GM21360 (cell line): ENCODE measurements around the gene SVEP1.

ENCODE experiments used
- ATAC-seq: cut with Tn5 transposase; IDR thresholded peaks from one replicate; pipeline ENCODE4 v1.9.1; 2021; ENCODE audit warnings: mild to moderate bottlenecking, moderate library complexity; ENCODE audit not compliant: unreplicated experiment

SVEP1 gene

DNA sequence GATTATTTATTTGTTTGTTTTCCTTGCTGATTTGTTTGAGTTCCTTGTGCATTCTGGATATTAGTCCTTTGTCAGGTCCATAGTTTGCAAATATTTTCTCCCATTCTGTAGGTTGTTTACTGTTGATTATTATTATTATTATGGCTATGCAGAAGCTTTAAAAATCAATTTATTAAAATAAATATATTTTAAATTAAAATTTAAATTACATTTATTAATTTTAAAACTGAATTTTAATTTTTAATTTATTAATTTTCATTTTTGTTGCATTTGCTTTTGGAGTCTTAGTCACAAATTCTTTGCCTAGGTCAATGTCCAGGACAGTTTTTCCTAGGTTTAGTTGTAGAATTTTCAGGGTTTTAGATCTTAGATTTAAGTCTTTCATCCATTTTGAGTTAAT lies 50.9 kb downstream of the SVEP1 start:
- ATAC-seq = no peak

DNA sequence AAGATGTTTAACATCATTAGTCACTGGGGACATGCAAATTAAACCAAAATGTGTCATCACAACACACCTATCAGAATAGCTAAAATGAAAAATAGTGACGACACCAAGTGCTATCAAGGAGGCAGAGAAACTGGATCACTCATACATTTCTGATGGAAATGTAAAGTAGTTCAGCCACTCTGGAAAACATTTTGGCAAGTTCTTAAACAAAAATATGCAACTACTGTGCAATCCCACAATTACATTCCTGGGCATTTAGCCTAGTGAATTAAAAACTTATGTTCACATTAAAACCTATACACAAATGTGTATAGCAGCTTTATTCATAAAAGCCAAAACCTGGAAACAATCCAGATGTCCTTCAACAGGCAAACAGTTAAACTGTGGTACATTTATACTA lies 53.1 kb downstream of the SVEP1 start:
- ATAC-seq = no peak

DNA sequence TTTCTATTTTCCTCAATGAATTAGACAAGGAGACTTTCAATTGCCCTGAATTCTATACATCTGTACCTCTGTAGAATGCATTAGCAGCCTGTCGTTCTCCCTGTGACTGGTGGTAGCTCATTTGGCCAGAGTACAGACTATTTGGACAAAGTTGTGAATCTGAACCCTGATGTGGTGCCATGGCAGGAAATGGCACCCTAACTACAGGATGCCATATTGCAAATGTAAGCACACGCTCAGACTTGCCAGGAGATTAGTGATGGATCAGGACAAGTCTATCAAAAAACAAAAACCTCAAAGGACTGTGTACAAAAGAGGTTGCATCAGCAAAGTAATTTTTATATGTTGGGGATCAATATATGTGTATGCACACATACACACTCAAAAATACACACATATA lies 58.3 kb downstream of the SVEP1 start:
- ATAC-seq = no peak

DNA sequence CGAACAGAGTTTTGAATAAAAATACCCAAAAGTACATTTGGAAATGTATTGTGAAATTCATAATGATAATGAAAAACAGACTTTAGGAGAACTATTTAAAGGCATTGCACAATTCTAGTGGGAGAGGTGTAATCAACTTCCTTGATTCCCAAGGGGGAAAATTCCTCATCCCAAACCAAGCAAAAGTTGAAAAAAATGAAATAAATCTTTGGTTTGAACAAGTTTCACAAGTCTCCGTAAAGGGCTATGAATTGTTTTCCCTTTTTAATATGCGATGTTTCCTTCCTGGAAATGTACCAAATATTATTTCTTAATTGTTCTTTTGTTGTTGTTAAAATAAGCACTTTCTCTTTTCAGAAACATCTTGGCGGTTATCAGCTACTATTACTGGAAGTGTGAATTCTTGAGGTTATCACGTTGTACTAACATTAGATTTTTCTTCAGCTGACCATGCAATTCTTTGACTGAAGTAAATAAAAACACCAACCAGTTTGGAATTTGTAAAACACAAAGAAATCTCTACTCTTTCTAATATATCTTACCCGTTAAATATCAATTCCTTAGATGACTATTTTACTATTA lies 59.3 kb downstream of the SVEP1 start:
- no peak for ATAC-seq

DNA sequence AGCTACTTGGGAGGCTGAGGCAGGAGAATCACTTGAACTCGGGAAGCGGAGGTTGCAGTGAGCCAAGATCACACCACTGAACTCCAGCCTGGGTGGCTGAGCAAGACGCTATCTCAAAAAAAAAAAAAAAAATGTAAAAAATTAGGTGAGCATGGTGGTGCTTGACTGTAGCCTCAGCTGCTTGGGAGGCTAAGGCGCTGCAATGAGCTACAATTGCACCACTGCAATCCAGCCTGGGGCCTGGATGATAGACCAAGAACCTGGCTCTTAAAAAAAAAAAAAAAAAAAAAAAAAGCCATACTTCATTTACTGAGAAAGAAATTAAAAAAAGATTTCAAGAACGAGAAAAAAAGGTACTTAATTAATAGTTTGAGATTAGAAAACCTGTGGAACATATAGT lies 62.1 kb downstream of the SVEP1 start:
- no peak for ATAC-seq

DNA sequence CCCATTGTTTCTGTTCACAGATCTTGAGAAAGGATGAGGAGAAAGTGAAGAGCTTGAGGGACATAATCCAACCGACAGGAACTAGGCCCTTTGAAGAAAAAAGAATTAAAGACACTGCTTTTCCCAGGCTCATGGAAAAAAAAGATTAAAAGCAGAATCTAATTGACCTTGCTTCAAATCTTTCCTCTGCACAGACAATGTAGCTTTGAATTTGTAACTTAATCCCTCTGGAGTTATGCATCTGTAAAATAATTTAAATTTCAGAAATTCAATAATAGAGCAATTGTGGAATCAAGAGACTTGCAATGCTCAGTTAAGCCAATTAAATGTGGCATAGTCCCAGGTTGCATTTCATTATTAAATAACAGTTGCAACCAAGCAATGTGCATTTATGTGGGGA lies 64.6 kb downstream of the SVEP1 start:
- ATAC-seq = no peak

DNA sequence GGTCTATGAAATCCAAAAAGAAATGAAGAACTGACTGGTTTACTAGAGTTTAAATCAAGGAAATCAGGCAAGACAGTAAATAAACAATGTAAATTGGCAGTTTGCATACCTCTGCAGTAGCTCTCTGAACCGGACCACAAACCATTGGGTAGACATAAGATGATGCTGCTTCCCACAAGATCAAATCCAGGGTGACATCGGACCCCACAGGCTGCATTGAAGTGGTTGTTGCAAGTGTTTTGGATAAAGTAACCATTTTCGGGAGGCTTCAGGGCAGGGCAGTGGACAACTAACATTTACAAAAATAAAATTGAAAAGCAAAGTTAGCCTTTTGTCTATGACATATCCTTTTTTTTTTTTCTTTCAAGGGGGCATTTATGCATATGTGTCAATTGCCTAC lies 66.7 kb downstream of the SVEP1 start:
- no peak for ATAC-seq

DNA sequence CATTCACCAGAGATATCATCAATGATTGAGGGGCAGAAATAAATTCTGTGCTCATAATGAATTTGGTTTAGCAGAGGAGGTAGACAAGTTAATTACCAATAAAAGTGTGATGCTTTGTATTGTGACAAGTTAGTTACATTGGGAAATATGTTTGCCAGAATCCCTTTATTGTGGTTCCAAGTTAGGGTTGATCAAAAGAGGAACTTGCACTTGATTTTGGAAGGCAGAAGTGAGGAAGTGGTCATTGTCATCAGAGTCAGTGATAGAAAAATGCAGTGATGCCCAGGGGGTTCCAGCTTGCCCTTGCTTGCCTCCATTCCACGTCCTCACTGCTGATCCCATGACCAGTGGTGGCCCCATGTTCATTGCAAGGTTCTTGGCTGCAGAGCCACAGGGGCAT lies 69.7 kb downstream of the SVEP1 start:
- ATAC-seq = no peak

DNA sequence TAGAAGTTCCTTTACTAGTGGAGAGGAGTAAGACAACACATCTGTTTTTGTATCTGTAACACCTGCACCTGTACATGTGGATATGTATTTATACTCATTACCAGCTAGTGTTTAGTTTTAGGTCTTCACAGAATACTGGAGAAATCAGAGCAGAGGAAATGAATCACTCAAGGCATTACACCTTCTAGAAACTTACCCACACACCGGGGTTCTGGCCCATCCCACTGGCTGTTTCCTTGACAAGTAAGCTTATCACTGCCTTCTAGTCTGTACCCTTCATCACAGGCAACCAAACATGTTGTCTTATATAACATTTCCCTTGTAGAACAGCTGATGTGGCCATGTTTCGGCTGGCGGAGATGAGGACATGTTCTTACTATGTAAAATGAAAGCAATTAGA lies 76.7 kb downstream of the SVEP1 start:
- ATAC-seq = no peak

DNA sequence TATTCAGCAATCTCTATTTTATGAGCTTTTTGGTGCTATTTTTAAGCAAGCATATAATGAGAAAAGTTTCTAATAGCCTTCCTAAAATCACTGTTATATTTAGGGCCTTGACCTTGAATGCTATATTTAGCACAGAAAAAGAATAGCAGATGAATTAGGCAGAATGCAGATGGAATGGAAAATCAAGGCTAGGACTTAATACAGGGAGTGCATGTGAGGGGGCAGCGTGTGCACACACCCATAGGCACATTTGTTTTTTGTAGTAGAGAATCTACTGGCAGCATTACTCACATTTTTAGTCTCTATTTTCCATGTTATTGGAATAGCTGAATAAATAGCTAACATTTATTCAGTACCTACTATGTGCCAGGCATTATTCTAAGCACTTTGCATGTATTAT lies 79.9 kb downstream of the SVEP1 start:
- no peak for ATAC-seq

DNA sequence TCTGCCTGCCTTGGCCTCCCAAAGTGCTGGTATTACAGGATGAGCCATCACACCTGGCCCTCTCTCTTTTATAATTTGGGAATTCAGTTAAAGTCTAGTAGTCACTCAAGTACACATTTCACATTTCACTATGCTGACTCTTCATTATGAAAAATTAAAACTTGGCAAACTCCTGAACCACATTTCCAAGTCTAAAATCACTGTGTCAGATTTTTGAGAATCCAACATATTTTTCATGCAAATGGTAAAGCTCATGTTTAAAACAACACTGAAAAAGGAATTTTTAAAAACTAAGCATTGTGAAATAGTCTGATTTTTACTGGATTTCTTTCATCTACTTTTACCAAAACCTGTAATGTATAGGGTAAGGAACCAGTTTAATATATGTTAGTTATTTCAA lies 92.3 kb downstream of the SVEP1 start:
- no peak for ATAC-seq

DNA sequence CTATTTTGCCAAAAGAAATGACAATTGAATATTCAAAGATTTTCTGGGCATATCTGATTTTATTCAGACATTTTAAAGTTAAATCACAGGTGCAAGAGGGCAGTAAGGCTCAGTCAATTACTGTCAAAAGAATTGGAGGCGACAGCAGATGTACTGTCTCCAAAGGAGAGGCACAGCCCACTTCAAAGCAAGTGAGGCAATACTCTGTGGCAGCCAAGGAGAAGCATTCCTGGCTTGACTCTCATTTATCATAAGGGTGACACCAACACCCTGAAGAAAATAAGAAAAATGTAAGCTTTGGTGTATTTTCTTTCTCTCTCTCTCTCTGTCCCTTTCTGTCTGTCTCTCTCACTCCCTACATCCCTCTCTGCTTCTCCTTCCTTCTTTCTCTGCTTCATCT lies 93.3 kb downstream of the SVEP1 start:
- no peak for ATAC-seq

DNA sequence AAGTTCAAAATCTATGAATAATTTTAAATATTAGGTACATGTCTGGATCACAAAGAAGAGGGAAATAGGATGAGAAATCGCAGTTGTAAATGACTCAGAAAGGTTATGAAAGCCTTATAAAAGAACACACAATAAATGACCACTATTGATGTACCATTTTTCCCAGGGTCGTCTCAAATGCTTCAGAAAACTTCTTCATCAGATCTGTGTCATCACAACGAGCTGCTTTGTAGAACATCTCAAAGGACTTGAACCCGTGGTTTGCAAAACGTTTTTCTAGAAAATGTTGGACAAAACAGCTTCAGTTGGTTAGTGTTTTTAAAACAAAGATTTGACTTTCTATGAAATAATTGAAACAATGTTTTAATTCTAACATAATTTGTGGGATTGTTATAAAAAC lies 100.1 kb downstream of the SVEP1 start:
- no peak for ATAC-seq

DNA sequence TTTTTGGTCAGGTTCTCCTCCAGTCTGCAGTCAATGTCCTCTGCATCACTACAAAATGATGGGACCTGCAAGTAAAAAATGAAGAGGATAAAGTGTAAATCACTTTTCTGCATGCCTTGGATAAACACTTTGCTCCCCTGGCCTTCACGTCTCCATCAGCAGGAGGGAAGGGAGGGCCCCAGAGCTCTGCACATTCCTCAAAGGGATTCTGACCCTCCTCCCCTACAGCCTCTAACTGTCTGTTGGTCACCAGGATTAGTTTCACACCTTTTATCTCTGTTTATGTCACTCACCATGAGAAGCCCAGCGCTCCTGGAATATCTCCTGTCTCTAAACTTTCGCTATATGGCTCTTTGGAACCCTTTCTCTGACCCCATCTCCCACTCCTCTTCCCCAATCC lies 103.3 kb downstream of the SVEP1 start:
- no peak for ATAC-seq

DNA sequence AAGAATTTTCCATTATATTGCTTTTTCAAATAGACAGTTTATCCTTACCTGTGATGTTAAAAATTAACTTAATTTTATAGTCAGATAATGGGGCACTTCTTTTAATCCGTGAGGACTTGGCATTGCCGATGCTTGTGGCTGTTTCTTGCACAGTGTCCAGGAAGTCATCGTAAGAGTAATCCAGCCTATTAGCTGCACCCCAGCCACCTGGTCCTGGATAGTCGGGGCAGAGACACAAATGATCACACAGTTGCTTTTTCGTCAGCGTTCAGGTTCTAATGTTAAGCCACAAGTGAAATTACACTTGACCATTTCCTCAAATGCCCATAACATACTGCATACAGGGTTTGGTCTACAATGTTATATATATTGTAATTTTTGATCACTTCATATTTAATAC lies 107.4 kb downstream of the SVEP1 start:
- ATAC-seq = no peak

DNA sequence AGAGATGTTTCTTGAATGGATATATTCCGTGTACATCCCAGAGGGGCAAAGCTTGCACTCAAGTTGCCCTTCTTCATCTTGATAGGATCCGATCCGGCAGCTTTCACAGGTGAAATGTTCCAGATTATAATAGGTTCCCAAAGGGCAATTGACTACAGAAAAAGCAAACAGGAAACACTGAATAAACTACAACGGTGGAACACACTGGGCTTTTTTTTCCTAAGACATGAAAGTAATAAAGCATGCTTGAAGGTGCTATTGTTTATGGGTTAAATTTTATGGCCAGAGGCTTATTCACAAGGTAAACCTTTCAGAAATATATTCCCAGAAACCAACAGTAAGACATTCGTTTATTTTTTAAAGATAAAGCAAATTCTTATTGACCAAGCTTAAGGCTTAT lies 110.6 kb downstream of the SVEP1 start:
- ATAC-seq = no peak

DNA sequence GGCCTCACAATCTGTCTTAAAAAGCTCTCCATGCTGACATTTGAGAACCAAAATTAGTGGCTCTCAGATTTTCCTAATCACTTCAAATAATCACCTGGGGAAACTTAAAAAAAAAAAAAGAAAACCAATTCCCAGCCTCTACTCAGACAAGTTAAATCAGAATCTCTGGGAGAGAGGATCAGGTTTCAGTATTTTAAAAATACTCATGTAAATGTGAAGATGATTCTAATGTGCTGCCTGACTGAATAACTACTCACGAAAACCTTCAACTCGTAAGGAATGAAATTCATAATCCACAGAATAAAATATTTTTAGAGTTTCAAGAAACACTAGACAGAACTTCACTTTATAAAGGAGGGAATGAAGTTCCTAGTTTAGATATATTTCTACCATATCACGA lies 114.4 kb downstream of the SVEP1 start:
- ATAC-seq = no peak

DNA sequence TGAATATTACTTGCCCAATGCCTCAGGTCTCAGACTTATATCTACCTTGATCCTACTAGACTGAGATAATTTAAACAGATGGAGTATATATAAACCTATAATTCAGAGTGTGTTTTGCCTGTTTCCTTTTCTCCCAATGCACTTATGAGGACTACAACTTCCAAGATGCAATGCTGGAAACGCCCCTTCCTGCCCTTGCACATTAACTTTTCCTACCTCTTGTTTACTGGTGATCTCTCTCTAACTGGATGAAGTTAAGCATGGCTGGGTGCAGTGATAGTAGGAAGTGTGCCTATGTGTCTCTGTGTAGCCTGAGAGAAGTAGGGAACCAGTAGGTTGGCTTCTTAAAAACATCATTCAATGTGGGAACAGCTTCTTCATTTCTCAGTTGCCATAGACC lies 115.2 kb downstream of the SVEP1 start:
- ATAC-seq = no peak

DNA sequence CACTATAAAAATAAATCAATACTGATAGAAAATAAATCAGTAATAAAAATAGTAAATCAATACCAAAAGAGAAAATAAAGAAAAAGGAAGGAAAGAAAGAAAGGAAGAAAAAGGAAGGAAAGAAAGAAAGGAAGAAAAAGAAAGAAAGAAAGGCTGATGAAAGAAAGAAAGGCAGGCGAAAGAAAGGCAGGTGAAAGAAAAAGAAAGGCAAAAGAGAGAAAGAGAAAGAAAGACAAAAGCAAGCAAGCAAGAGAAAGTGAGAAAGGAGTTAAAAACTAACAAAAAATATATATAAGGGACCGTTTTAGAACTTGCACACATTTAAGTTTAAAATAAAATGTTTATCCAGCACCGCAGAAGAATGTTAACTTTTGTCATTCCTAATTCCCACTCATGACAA lies 116.0 kb downstream of the SVEP1 start:
- ATAC-seq = no peak

DNA sequence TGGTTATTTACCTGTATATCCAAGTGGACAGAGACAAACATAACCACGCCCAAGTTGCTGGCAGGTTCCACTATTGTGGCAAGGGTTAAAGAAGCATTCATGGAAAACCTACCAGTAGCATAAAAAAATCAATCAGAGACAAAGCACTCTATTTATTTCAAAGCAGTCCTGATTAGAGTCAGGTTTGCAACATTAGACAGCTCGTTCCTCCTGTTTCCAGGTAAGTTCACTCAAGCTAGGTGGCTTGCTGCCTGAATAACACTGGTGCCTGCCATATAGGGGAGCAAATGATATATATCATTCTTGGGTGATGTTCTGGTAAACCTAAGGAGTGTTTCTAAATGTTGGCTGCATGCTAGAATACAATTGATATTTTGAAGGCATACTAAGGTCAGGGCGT lies 122.3 kb downstream of the SVEP1 start:
- ATAC-seq = no peak

DNA sequence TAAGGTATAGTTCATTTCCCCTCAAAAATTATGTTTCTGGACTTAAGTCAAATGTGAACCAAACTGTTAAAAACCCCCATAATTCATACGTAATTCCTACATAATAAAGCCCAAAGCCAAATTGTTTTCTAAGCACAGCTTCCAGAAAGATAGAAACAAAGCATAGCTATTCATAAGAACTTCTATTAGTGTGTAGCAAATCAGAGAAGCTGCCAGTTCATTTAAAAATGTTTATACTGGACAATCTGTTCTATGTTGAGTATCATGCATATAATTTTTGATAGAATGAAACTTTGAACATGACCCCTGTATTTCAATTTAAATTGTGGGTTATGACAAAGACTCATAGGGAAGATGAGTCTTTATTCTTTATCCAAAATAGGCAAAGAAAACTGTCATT lies 122.9 kb downstream of the SVEP1 start:
- no peak for ATAC-seq

DNA sequence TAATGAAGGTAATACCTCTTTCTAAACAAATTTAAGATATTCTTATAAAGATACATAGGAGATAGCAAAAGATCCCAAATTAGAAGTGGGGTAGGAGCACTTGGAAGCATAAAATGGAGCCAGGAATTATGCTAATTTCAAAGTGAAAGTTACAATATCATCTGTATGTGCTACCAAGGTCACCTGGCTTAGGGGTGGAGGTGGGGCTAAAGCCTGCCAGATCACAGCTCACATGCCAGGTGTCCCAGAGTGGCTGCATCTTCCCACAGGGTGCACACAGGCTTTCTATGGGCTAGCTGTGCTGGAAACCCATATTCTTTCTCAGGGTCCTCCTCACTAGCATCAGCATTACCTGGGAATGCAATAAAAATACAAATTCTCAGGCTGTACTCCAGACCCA lies 123.7 kb downstream of the SVEP1 start:
- no peak for ATAC-seq

DNA sequence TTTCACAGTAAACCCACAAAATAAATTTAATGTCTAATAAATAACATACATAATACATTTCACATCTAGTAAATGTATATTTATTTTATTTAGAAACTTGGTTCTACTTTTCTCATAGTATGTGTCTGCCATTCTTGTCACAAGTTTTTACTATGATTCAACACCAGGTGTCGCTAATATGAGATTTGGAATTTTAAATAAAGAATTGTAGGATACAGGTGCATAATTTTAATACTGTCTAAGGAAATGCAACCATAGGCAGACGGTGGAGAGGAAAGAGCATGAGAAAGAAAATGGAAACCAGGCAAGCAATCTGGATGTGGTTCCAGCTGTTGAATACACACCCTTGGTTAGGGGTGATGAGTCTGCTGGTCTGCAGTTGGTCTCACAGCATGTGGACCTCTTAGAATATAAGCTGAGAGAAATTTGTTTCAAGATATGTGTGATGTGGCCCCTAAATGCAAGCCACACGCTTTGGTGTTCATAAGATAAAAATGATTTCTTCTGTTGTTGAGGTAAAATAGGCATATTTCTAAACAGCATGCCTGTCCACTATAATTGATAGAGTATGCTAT lies 127.2 kb downstream of the SVEP1 start:
- ATAC-seq = no peak
